MM.1S (cell line): ENCODE measurements around the gene ITM2B.

Experiments
- DNase-seq: peaks from one replicate; pipeline ENCODE4 v3.0.0-alpha.2; 2015
- H2AFZ ChIP-seq: fragments of 300-600 bp; sonication (generic); 2 replicates; pipeline ENCODE4 v1.6.0; 2016; ENCODE audit warnings: antibody characterized with exemption, low read length
- H3F3A ChIP-seq: fragments of 300-600 bp; sonication (generic); 2 replicates; pipeline ENCODE4 v1.6.1; 2016; ENCODE audit warnings: mild to moderate bottlenecking, antibody characterized with exemption, low read length, moderate library complexity, mixed read lengths; ENCODE audit not compliant: insufficient read depth
- H3K27ac ChIP-seq: fragments of 300-600 bp; sonication (generic); 2 replicates; pipeline ENCODE4 v1.5.1; 2016; ENCODE audit warnings: mild to moderate bottlenecking, low read length
- H3K27me3 ChIP-seq: fragments of 300-600 bp; sonication (generic); replicated peaks from 2 replicates; pipeline ENCODE4 v1.6.0; 2016; ENCODE audit warnings: low read length; ENCODE audit not compliant: insufficient read depth
- H3K36me3 ChIP-seq: fragments of 300-600 bp; sonication (generic); replicated peaks from 2 replicates; pipeline ENCODE4 v1.6.1; 2016; ENCODE audit warnings: mild to moderate bottlenecking, low read length, mixed read lengths; ENCODE audit not compliant: insufficient read depth
- H3K4me1 ChIP-seq: fragments of 300-600 bp; sonication (generic); 2 replicates; pipeline ENCODE4 v1.6.1; 2016; ENCODE audit warnings: low read length, mixed read lengths
- H3K4me2 ChIP-seq: fragments of 300-600 bp; sonication (generic); 2 replicates; pipeline ENCODE4 v1.6.0; 2016; ENCODE audit warnings: low read depth, low read length
- H3K4me3 ChIP-seq: fragments of 300-600 bp; sonication (generic); 2 replicates; pipeline ENCODE4 v1.5.1; 2016; ENCODE audit warnings: low read length, mixed read lengths
- H3K79me2 ChIP-seq: fragments of 300-600 bp; sonication (generic); 2 replicates; pipeline ENCODE4 v1.6.1; 2016; ENCODE audit warnings: mixed run types, low read length, mixed read lengths
- H3K9ac ChIP-seq: fragments of 300-600 bp; sonication (generic); 2 replicates; pipeline ENCODE4 v1.6.1; 2016; ENCODE audit warnings: low read length, mixed read lengths
- H3K9me2 ChIP-seq: fragments of 300-600 bp; sonication (generic); replicated peaks from 2 replicates; pipeline ENCODE4 v1.6.1; 2016; ENCODE audit warnings: mild to moderate bottlenecking, low read length, mixed read lengths; ENCODE audit not compliant: insufficient read depth
- H3K9me3 ChIP-seq: fragments of 300-600 bp; sonication (generic); replicated peaks from 2 replicates; pipeline ENCODE4 v1.6.1; 2016; ENCODE audit warnings: mild to moderate bottlenecking, low read length, mixed read lengths; ENCODE audit not compliant: insufficient read depth
- H4K20me1 ChIP-seq: fragments of 300-600 bp; sonication (generic); 2 replicates; pipeline ENCODE4 v1.6.1; 2016; ENCODE audit warnings: mild to moderate bottlenecking, low read length, moderate library complexity, mixed read lengths; ENCODE audit not compliant: insufficient read depth
- EZH2 ChIP-seq: fragments of 300-600 bp; sonication (generic); optimal IDR thresholded peaks from 2 replicates; pipeline ENCODE3; 2017; ENCODE audit warnings: low read depth, mild to moderate bottlenecking, antibody characterized with exemption, low read length, mixed read lengths
- EZH2phosphoT487 ChIP-seq: fragments of 300-600 bp; sonication (generic); IDR thresholded peaks from 2 replicates; pipeline ENCODE4 v1.6.1; 2018; ENCODE audit warnings: antibody characterized with exemption, low read length
- TF ChIP-seq, protein P1 (sequence below): fragments of 300-600 bp; sonication (generic); IDR thresholded peaks from 2 replicates; pipeline ENCODE4 v1.5.1; 2016; ENCODE audit warnings: antibody characterized with exemption, low read length, mixed read lengths

Gene ITM2B

GRCh38 chr13:48253849-48254248 lies 20.8 kb downstream of the ITM2B start:
- H3K4me1 ChIP-seq = no peaks in the 10 kb centered on the region
- DNase-seq = no peak
- no peak overlapping the region for H3K4me2 ChIP-seq
- no peaks in the 10 kb centered on the region for H4K20me1 ChIP-seq
- H3K9me3 ChIP-seq = no peaks in the 10 kb centered on the region
- H3K27me3 ChIP-seq = no peaks in the 10 kb centered on the region
- no peaks in the 10 kb centered on the region for H3K79me2 ChIP-seq
- no peak overlapping the region for H3K27ac ChIP-seq
- TF ChIP-seq EZH2phosphoT487 (no peak), EZH2 (no peak)
- TF ChIP-seq, protein P1, sequence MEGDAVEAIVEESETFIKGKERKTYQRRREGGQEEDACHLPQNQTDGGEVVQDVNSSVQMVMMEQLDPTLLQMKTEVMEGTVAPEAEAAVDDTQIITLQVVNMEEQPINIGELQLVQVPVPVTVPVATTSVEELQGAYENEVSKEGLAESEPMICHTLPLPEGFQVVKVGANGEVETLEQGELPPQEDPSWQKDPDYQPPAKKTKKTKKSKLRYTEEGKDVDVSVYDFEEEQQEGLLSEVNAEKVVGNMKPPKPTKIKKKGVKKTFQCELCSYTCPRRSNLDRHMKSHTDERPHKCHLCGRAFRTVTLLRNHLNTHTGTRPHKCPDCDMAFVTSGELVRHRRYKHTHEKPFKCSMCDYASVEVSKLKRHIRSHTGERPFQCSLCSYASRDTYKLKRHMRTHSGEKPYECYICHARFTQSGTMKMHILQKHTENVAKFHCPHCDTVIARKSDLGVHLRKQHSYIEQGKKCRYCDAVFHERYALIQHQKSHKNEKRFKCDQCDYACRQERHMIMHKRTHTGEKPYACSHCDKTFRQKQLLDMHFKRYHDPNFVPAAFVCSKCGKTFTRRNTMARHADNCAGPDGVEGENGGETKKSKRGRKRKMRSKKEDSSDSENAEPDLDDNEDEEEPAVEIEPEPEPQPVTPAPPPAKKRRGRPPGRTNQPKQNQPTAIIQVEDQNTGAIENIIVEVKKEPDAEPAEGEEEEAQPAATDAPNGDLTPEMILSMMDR = no peak
- H3F3A ChIP-seq = no peaks in the 10 kb centered on the region
- no peaks in the 10 kb centered on the region for H3K36me3 ChIP-seq
- H2AFZ ChIP-seq = no peak overlapping the region
- no peak overlapping the region for H3K4me3 ChIP-seq
- no peaks in the 10 kb centered on the region for H3K9me2 ChIP-seq
- no peak overlapping the region for H3K9ac ChIP-seq

DNA sequence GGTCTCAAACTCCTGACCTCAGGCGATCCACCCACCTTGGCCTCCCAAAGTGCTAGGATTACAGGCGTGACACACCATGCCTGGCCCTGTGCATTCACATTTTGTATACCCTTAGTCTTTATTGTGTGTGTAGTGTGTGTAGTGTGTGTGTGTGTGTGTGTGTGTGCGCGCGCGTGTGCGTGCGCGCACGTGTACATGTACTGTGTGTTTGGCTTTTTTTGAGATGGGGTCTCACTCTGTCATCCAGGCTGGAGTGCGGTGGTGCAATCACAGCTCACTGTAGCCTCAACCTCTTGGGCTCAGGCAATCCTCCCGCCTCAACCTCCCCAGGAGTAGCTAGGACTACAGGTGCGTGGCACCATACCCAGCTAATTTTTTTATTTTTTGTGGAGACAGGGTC lies 22.1 kb downstream of the ITM2B start:
- Histone ChIP-seq H3K27ac (no peak overlapping the region), H3K9ac (no peak overlapping the region), H3K36me3 (no peaks in the 10 kb centered on the region), H3K4me2 (no peak overlapping the region), H3K9me2 (no peaks in the 10 kb centered on the region), H3F3A (no peaks in the 10 kb centered on the region), H3K79me2 (no peaks in the 10 kb centered on the region), H4K20me1 (no peaks in the 10 kb centered on the region), H3K27me3 (no peaks in the 10 kb centered on the region), H3K4me1 (no peaks in the 10 kb centered on the region), H3K4me3 (no peak overlapping the region), H2AFZ (no peak overlapping the region), H3K9me3 (no peaks in the 10 kb centered on the region)
- no peak for DNase-seq
- TF ChIP-seq EZH2 (no peak), EZH2phosphoT487 (no peak)
- TF ChIP-seq, protein P1 = no peak

DNA sequence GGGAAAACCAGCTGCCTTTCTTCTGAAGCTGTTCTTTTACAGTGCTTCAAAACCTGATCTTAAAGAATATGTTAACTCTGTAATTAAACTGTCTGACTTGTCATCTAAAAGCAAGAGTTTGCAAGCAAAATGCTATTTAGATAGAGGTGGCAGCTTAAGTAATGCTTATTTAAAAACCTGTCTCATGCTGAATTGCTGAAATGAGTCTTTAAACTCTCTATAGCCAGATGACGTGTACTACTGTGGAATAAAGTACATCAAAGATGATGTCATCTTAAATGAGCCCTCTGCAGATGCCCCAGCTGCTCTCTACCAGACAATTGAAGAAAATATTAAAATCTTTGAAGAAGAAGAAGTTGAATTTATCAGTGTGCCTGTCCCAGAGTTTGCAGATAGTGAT lies 22.9 kb downstream of the ITM2B start:
- Histone ChIP-seq H3K9me3 (no peaks in the 10 kb centered on the region), H3K4me3 (no peak overlapping the region), H3K27me3 (no peaks in the 10 kb centered on the region), H2AFZ (no peak overlapping the region), H3F3A (no peaks in the 10 kb centered on the region), H3K36me3 (no peaks in the 10 kb centered on the region), H3K9ac (no peak overlapping the region), H4K20me1 (no peaks in the 10 kb centered on the region), H3K9me2 (no peaks in the 10 kb centered on the region), H3K79me2 (no peaks in the 10 kb centered on the region), H3K27ac (no peak overlapping the region), H3K4me1 (no peaks in the 10 kb centered on the region), H3K4me2 (no peak overlapping the region)
- TF ChIP-seq, protein P1 = no peak
- TF ChIP-seq EZH2phosphoT487 (no peak), EZH2 (no peak)
- no peak for DNase-seq

GRCh38 chr13:48258002-48258401 lies 25.0 kb downstream of the ITM2B start:
- H3K9me3 ChIP-seq = no peaks in the 10 kb centered on the region
- H3K4me3 ChIP-seq = no peak overlapping the region
- no peak overlapping the region for H3K9ac ChIP-seq
- H3K36me3 ChIP-seq = no peaks in the 10 kb centered on the region
- no peak overlapping the region for H2AFZ ChIP-seq
- no peaks in the 10 kb centered on the region for H4K20me1 ChIP-seq
- H3K79me2 ChIP-seq = no peaks in the 10 kb centered on the region
- no peaks in the 10 kb centered on the region for H3K27me3 ChIP-seq
- H3K9me2 ChIP-seq = no peaks in the 10 kb centered on the region
- no peak overlapping the region for H3K4me2 ChIP-seq
- H3K27ac ChIP-seq = no peak overlapping the region
- H3K4me1 ChIP-seq = no peaks in the 10 kb centered on the region
- DNase-seq = no peak
- TF ChIP-seq EZH2 (no peak), EZH2phosphoT487 (no peak)
- TF ChIP-seq, protein P1 = no peak
- H3F3A ChIP-seq = no peaks in the 10 kb centered on the region
